K562 (cell line): ENCODE data around the gene FAM186B. TPM values are rescaled to one million over a fixed set of nuclear protein-coding genes. Genes with fewer than 3 reads are reported as not detected.

ENCODE experiments used
- BCL6 ChIP-seq: fragments of 250-450 bp; sonication (Bioruptor Pico); IDR thresholded peaks from 2 replicates; pipeline ENCODE4 v1.4.0; 2020
- CHD2 ChIP-seq: IDR thresholded peaks from 2 replicates; pipeline ENCODE4 v1.6.1; 2011; ENCODE audit warnings: low read depth, low read length
- EP300 ChIP-seq: IDR thresholded peaks from 2 replicates; pipeline ENCODE4 v1.6.1; 2012; ENCODE audit warnings: low read length, improper control_type of control experiment
- FOXP1 ChIP-seq: sonication (generic); formaldehyde crosslinking; IDR thresholded peaks from 2 replicates; pipeline ENCODE4 v1.8.0; 2022; ENCODE audit warnings: mild to moderate bottlenecking, missing genetic modification reagents
- IRF9 ChIP-seq: fragments of 450-650 bp; IDR thresholded peaks from 2 replicates; pipeline ENCODE4 v1.6.1; 2016; ENCODE audit warnings: missing biosample characterization, missing genetic modification characterization
- MCM2 ChIP-seq: fragments of 450-650 bp; IDR thresholded peaks from 2 replicates; pipeline ENCODE4 v1.6.1; 2017; ENCODE audit warnings: low read depth, mild to moderate bottlenecking
- POLR2A ChIP-seq: fragments of 450-650 bp; conservative IDR thresholded peaks from 2 replicates; pipeline ENCODE4 v1.6.1; 2016
- RFX5 ChIP-seq: IDR thresholded peaks from 2 replicates; pipeline ENCODE4 v1.6.1; 2011; ENCODE audit warnings: low read depth, mild to moderate bottlenecking, improper control_type of control experiment, low read length
- THAP7 ChIP-seq: fragments of 250-450 bp; sonication (Bioruptor Pico); IDR thresholded peaks from 2 replicates; pipeline ENCODE4 v1.5.0; 2021
- ZFP36 ChIP-seq: fragments of 150-350 bp; IDR thresholded peaks from 2 replicates; pipeline ENCODE4 v1.6.1; 2018; ENCODE audit warnings: low read length, low read depth; ENCODE audit not compliant: partially characterized antibody
- ZNF354B ChIP-seq: fragments of 250-450 bp; sonication (Bioruptor Pico); IDR thresholded peaks from 2 replicates; pipeline ENCODE4 v1.4.0; 2020
- ZNF449 ChIP-seq: fragments of 250-450 bp; sonication (Bioruptor Pico); IDR thresholded peaks from 2 replicates; pipeline ENCODE4 v1.8.0; 2022; ENCODE audit warnings: moderate library complexity, mild to moderate bottlenecking, inconsistent platforms
- polyA plus RNA-seq, 8 experiments: library from polyadenylated mRNA; depleted of rRNA in 4 of 8; stranded (reverse) in 5 of 8; unstranded in 3 of 8; fragments of >200 nt; fragmentation: Nextera tagmentation in 2 of 8; fragmentation: Illumina TruSeq in 1 of 8; extraction: Ambion mirVana in 2 of 8; extraction: Trizol in 1 of 8; gene quantifications; 2 replicates each; pipeline versions ENCODE4 v1.2.1 to v1.2.3, GENCODE V29; 2011 to 2014; ENCODE audit warnings: inconsistent platforms in 1 of 8, missing spikeins in 1 of 8
- total RNA-seq, 7 experiments: library from RNA; depleted of rRNA in 6 of 7; stranded (reverse); fragments of >200 nt in 6 of 7; fragmentation: Illumina TruSeq in 2 of 7; extraction: Trizol in 2 of 7; gene quantifications; 2 replicates each; pipeline versions ENCODE4 v1.2.1 to v1.2.3, GENCODE V29; 2011 to 2021; ENCODE audit warnings: low replicate concordance in 1 of 7
- TF ChIP-seq, protein P1 (sequence below): sonication (generic); formaldehyde crosslinking; IDR thresholded peaks from 2 replicates; pipeline ENCODE4 v1.8.0; 2022; ENCODE audit warnings: mild to moderate bottlenecking, missing genetic modification reagents

The FAM186B gene
- total and polyA plus RNA-seq, 9 of the 15 experiments (the other 6 are each of a cell fraction or from before 2014, with no cell fraction given) = 0.07 to 0.42 (median 0.15) TPM

DNA sequence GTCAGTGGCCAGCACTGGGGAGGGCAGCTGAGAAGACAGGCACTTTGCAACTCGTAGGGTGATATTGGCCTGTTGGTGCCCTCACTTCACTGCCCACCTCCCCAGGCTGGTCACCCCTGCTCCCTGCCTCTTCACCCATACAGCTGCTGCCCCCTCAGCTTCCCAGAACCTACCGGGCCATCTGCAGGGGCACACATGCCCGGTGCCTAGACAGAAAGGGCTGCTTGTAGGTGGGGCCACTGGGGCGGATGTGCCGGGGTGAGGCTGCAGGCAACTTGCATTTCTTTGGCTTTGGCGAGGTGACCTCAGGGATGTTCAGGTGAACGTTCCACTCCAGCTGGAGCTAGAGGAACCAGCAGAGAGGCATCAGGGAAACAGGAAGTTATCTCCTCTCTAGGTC, 17.2 kb downstream of the FAM186B start (continued):
- TF ChIP-seq RFX5 (no peak), IRF9 (tag) (no peak), MCM2 (no peak), CHD2 (no peak), ZFP36 (no peak), THAP7 (no peak), BCL6 (CRISPR knock-in tag) (no peak), FOXP1 (CRISPR knock-in tag) (no peak), EP300 (no peak), ZNF354B (CRISPR knock-in tag) (no peak), ZNF449 (no peak), POLR2A (no peak)
- TF ChIP-seq, protein P1, sequence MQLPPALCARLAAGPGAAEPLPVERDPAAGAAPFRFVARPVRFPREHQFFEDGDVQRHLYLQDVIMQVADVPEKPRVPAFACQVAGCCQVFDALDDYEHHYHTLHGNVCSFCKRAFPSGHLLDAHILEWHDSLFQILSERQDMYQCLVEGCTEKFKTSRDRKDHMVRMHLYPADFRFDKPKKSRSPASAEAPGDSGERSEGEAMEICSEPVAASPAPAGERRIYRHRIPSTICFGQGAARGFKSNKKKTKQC = no peak
